H9 (cell line): ENCODE measurements around the gene GGA1. TPM values are rescaled to one million over a fixed set of nuclear protein-coding genes. Genes with fewer than 3 reads are reported as not detected.

Experiments
- DNase-seq: peaks from one replicate; pipeline ENCODE4 v3.0.0-alpha.2; 2017
- H2AFZ ChIP-seq: one replicate; pipeline ENCODE4 v1.6.1; 2013; ENCODE audit warnings: mild to moderate bottlenecking, low read length, control low read depth, moderate library complexity
- H2AK5ac ChIP-seq: 2 replicates; pipeline ENCODE4 v1.6.1; 2013; ENCODE audit warnings: low read length, control low read depth, mixed read lengths; ENCODE audit not compliant: insufficient read length
- H2BK120ac ChIP-seq: one replicate; pipeline ENCODE4 v1.6.1; 2013; ENCODE audit warnings: low read depth, mild to moderate bottlenecking, low read length, control low read depth, inconsistent platforms; ENCODE audit not compliant: poor library complexity, severe bottlenecking
- H2BK12ac ChIP-seq: 2 replicates; pipeline ENCODE4 v1.6.1; 2013; ENCODE audit warnings: low read length, control low read depth, mixed read lengths, low read depth; ENCODE audit not compliant: insufficient read length
- H2BK15ac ChIP-seq: 2 replicates; pipeline ENCODE4 v1.6.1; 2013; ENCODE audit warnings: low read depth, low read length, control low read depth
- H2BK20ac ChIP-seq: one replicate; pipeline ENCODE4 v1.6.1; 2013; ENCODE audit warnings: low read depth, mild to moderate bottlenecking, low read length, control low read depth, inconsistent platforms; ENCODE audit not compliant: poor library complexity, severe bottlenecking
- H2BK5ac ChIP-seq: 2 replicates; pipeline ENCODE4 v1.6.1; 2013; ENCODE audit warnings: low read length, control low read depth, mixed read lengths; ENCODE audit not compliant: insufficient read length
- H3K14ac ChIP-seq: 2 replicates; pipeline ENCODE4 v1.6.1; 2013; ENCODE audit warnings: low read length, control low read depth; ENCODE audit not compliant: insufficient read depth
- H3K18ac ChIP-seq: 2 replicates; pipeline ENCODE4 v1.6.1; 2013; ENCODE audit warnings: low read depth, mild to moderate bottlenecking, mixed read lengths, low read length, control low read depth; ENCODE audit not compliant: insufficient read length
- H3K23ac ChIP-seq: 2 replicates; pipeline ENCODE4 v1.6.1; 2013; ENCODE audit warnings: low read length, control low read depth, mixed read lengths, low read depth; ENCODE audit not compliant: insufficient read length
- H3K23me2 ChIP-seq: 2 replicates; pipeline ENCODE4 v1.6.1; 2013; ENCODE audit warnings: low read depth, mild to moderate bottlenecking, mixed read lengths, low read length, control low read depth; ENCODE audit not compliant: insufficient read length, poor library complexity, severe bottlenecking
- H3K27ac ChIP-seq: 2 replicates; pipeline ENCODE4 v1.5.1; 2013; ENCODE audit warnings: low read length, control low read depth, mixed read lengths, low read depth; ENCODE audit not compliant: insufficient read length
- H3K27me3 ChIP-seq: 2 replicates; pipeline ENCODE4 v1.6.1; 2013; ENCODE audit warnings: low read length, control low read depth, inconsistent platforms; ENCODE audit not compliant: insufficient read depth
- H3K4ac ChIP-seq: 2 replicates; pipeline ENCODE4 v1.6.1; 2013; ENCODE audit warnings: low read depth, mild to moderate bottlenecking, control low read depth, inconsistent platforms, low read length, moderate library complexity
- H3K4me1 ChIP-seq: 2 replicates; pipeline ENCODE4 v1.6.1; 2013; ENCODE audit warnings: low read length, control low read depth, inconsistent platforms; ENCODE audit not compliant: insufficient read depth
- H3K4me2 ChIP-seq: 2 replicates; pipeline ENCODE4 v1.6.1; 2013; ENCODE audit warnings: low read length, control low read depth, mixed read lengths; ENCODE audit not compliant: insufficient read length, insufficient read depth
- H3K56ac ChIP-seq: 2 replicates; pipeline ENCODE4 v1.6.1; 2013; ENCODE audit warnings: low read depth, mild to moderate bottlenecking, mixed read lengths, low read length, control low read depth; ENCODE audit not compliant: insufficient read length
- H3K79me1 ChIP-seq: 2 replicates; pipeline ENCODE4 v1.6.1; 2013; ENCODE audit warnings: low read depth, mild to moderate bottlenecking, moderate library complexity, low read length, control low read depth, inconsistent platforms; ENCODE audit not compliant: insufficient read depth, poor library complexity, severe bottlenecking
- H3K79me2 ChIP-seq: 2 replicates; pipeline ENCODE4 v1.6.1; 2013; ENCODE audit warnings: low read length, control low read depth, inconsistent platforms; ENCODE audit not compliant: insufficient read depth
- H3K9ac ChIP-seq: 2 replicates; pipeline ENCODE4 v1.6.1; 2013; ENCODE audit warnings: low read length, control low read depth, mixed read lengths; ENCODE audit not compliant: insufficient read length; ENCODE audit errors: extremely low read depth
- H3K9me3 ChIP-seq: one replicate; pipeline ENCODE4 v1.6.1; 2013; ENCODE audit warnings: low read depth, low read length, inconsistent platforms; ENCODE audit not compliant: control insufficient read depth
- H3T11ph ChIP-seq: one replicate; pipeline ENCODE4 v1.6.1; 2013; ENCODE audit warnings: mild to moderate bottlenecking, low read length, control low read depth, inconsistent platforms
- H4K20me1 ChIP-seq: one replicate; pipeline ENCODE4 v1.6.1; 2013; ENCODE audit not compliant: control insufficient read depth, insufficient read length, insufficient read depth
- H4K5ac ChIP-seq: 2 replicates; pipeline ENCODE4 v1.6.1; 2013; ENCODE audit warnings: low read depth, mild to moderate bottlenecking, mixed read lengths, low read length, control low read depth; ENCODE audit not compliant: insufficient read length
- H4K8ac ChIP-seq: replicated peaks from 2 replicates; pipeline ENCODE4 v1.6.1; 2013; ENCODE audit warnings: low read length, control low read depth, mixed read lengths, low read depth; ENCODE audit not compliant: insufficient read length
- H4K91ac ChIP-seq: 2 replicates; pipeline ENCODE4 v1.6.1; 2013; ENCODE audit warnings: low read depth, mild to moderate bottlenecking, moderate library complexity, mixed read lengths, low read length, control low read depth; ENCODE audit not compliant: insufficient read length
- H3K27ac Mint-ChIP-seq, 3 experiments: 2 replicates in 2 of 3; 3 replicates in 1 of 3; pipeline ENCODE4 v1.8.0; 2020 to 2021; ENCODE audit warnings: mixed read lengths in 3 of 3, mild to moderate bottlenecking in 1 of 3, moderate library complexity in 1 of 3
- H3K27me3 Mint-ChIP-seq: 2 replicates; pipeline ENCODE4 v1.8.0; 2021; ENCODE audit warnings: low read depth, mild to moderate bottlenecking, moderate library complexity, mixed read lengths
- H3K36me3 Mint-ChIP-seq, 3 experiments: 2 replicates in 2 of 3; 3 replicates in 1 of 3; pipeline ENCODE4 v1.8.0; 2020 to 2021; ENCODE audit warnings: low read depth in 3 of 3, mixed read lengths in 3 of 3; ENCODE audit not compliant: insufficient read depth in 1 of 3
- H3K4me1 Mint-ChIP-seq, 2 experiments: 2 replicates each; pipeline ENCODE4 v1.8.0; 2020; ENCODE audit warnings: mixed read lengths in 2 of 2
- H3K4me3 Mint-ChIP-seq, 2 experiments: 2 replicates in 1 of 2; 3 replicates in 1 of 2; pipeline ENCODE4 v1.8.0; 2020 to 2021; ENCODE audit warnings: mild to moderate bottlenecking in 2 of 2, mixed read lengths in 2 of 2, moderate library complexity in 1 of 2
- H3K9me3 Mint-ChIP-seq, 2 experiments: 2 replicates in 1 of 2; 3 replicates in 1 of 2; pipeline ENCODE4 v1.8.0; 2020; ENCODE audit warnings: mild to moderate bottlenecking in 2 of 2, mixed read lengths in 2 of 2, moderate library complexity in 1 of 2
- CTCF ChIP-seq: fragments of 200-600 bp; sonication (generic); conservative IDR thresholded peaks from 3 replicates; pipeline ENCODE4 v1.8.0; 2021; ENCODE audit warnings: antibody characterized with exemption, mild to moderate bottlenecking
- WGBS: extraction: QIAGEN DNeasy Blood & Tissue Kit; methylation state at CpG from one replicate; pipeline ENCODE4 v1.1.7; 2013; ENCODE audit warnings: missing lambda C conversion rate, low lambda C conversion rate, mixed read lengths; ENCODE audit not compliant: insufficient read length; ENCODE audit errors: extremely low coverage; 5-methylcytosine and 5-hydroxymethylcytosine counted together
- total RNA-seq: library from RNA; stranded (reverse); gene quantifications from 2 replicates; pipeline ENCODE4 v1.2.1, GENCODE V29; 2021

GGA1 gene
- total RNA-seq, 1 experiment from 2014 or later, result 61.7 TPM

GRCh38 chr22:37624876-37625275 is 16.2 kb downstream of the GGA1 start:
- no peak for TF ChIP-seq CTCF
- H3K4ac ChIP-seq, result no peak overlapping the region
- H3K27ac Mint-ChIP-seq, result peak overlapping the region in 1 of 3 experiments; percentile 3; a peak in 1 of 7 replicates
- H3K4me3 Mint-ChIP-seq, result no peak overlapping the region
- no peak overlapping the region for H4K5ac ChIP-seq
- no CpG with 5 or more reads among the region's 7 CpGs for WGBS
- no peak overlapping the region for H2BK15ac ChIP-seq
- no peak overlapping the region for H2BK12ac ChIP-seq
- no peaks in the 10 kb centered on the region for H3K9me3 ChIP-seq
- peaks cover 2 to 5% of the 10 kb centered on the region in 2 experiments for H3K4me1 Mint-ChIP-seq
- no peak overlapping the region for H3K9ac ChIP-seq
- no peak overlapping the region for H2BK5ac ChIP-seq
- H3K4me1 ChIP-seq, result peaks cover 2% of the 10 kb centered on the region; the same call in 1 of the 2 replicates
- no peak overlapping the region for H3T11ph ChIP-seq
- no peaks in the 10 kb centered on the region for H3K23me2 ChIP-seq
- no peak overlapping the region for H2BK20ac ChIP-seq
- no peak overlapping the region for H3K18ac ChIP-seq
- H3K56ac ChIP-seq, result no peak overlapping the region
- peaks cover 3 to 35% (median 27%) of the 10 kb centered on the region in 3 experiments; a peak in 6 of 7 replicates for H3K36me3 Mint-ChIP-seq
- H4K8ac ChIP-seq, result no peak overlapping the region
- no peak overlapping the region for H2AK5ac ChIP-seq
- no peak overlapping the region for H3K14ac ChIP-seq
- H2BK120ac ChIP-seq, result no peak overlapping the region
- H3K27me3 Mint-ChIP-seq, result no peaks in the 10 kb centered on the region; the same call in 1 of the 2 replicates
- no peaks in the 10 kb centered on the region; a peak in 1 of 5 replicates for H3K9me3 Mint-ChIP-seq
- no peaks in the 10 kb centered on the region for H3K79me2 ChIP-seq
- H3K23ac ChIP-seq, result no peak overlapping the region
- no peak overlapping the region for H3K4me2 ChIP-seq
- H4K20me1 ChIP-seq, result no peaks in the 10 kb centered on the region
- H3K27ac ChIP-seq, result no peak overlapping the region
- H3K27me3 ChIP-seq, result no peaks in the 10 kb centered on the region
- H3K79me1 ChIP-seq, result no peaks in the 10 kb centered on the region
- H4K91ac ChIP-seq, result no peak overlapping the region
- H2AFZ ChIP-seq, result no peak overlapping the region
- no peak for DNase-seq
